ENCODE data around the gene EDC4. TPM values are rescaled to one million over a fixed set of nuclear protein-coding genes. Genes with fewer than 3 reads are reported as not detected.

EDC4 gene
- total and polyA plus RNA-seq, 9 of the 15 experiments (the other 6 are each of a cell fraction or from before 2014, with no cell fraction given): 1.1 to 131 (median 74.0) TPM

DNA sequence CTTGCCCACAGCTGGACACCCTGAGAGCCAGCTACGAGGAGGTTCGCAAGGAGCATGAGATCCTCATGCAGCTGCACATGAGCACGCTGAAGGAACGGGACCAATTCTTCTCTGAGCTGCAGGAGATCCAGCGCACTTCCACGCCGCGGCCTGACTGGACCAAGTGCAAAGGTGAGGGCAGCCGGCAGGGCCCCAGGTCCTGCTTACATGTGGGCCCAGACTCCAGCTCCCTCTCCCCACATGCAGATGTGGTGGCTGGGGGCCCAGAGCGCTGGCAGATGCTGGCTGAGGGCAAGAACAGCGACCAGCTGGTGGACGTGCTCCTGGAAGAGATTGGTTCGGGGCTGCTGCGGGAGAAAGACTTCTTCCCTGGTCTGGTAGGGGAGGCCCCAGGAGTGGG is 46.9 kb upstream of the EDC4 start:
- no peaks in the 10 kb centered on the region for H3K79me2 ChIP-seq (ENCODE audit: control insufficient read depth, insufficient read depth, low read length)
- ATAC-seq (no peak), FAIRE-seq (no peak), DNase-seq (ENCODE audit: extremely low read depth in 1 of 4, low spot score in 3 of 4) (no peak)
- H3K4me3 ChIP-seq: no peak overlapping the region
- H3K4me2 ChIP-seq (ENCODE audit: insufficient read depth, low read length): no peak overlapping the region
- BruUV-seq (replicated peaks): no TSS peak
- 84% methylated on average over 13 of the region's 14 CpGs for WGBS (ENCODE audit: insufficient coverage, low coverage, missing lambda C conversion rate)
- in situ Hi-C loops (cut with MboI) (no loop called here), intact Hi-C loops (cut with micrococcal nuclease) (no loop called here)
- no peaks in the 10 kb centered on the region for H3K9me3 ChIP-seq (replicated peaks; ENCODE audit: control insufficient read depth, insufficient read depth, low read depth, low read length)
- peaks cover 5% of the 10 kb centered on the region for H3K9me1 ChIP-seq (ENCODE audit: control insufficient read depth, insufficient read depth, low read length)
- no peaks in the 10 kb centered on the region; the same call in 1 of the 2 replicates for H4K20me1 ChIP-seq (replicated peaks; ENCODE audit: control insufficient read depth, insufficient read depth, low read length)
- H3K9ac ChIP-seq (ENCODE audit: insufficient read depth in 1 of 2, low read depth in 2 of 2, low read length in 2 of 2): peak overlapping the region in 1 of 2 experiments; percentile 43; a peak in 2 of 4 replicates
- ChIA-PET POLR2A (interaction anchor here (0.6 to 3.2 kb wide), 4 partner anchors 9 to 297 kb away, joined by 3 to 19 read pairs (median 4); partner anchors contain the start of gene RIPOR1), CTCF (ENCODE audit: low intra/inter-chr PET ratio) (no interaction called here)
- TF ChIP-seq POLR2G (IDR thresholded peaks at IDR 0.05; ENCODE audit: low read depth, low read length): peak; percentile 61
- peak; percentile 8 for TF ChIP-seq RBBP5 (IDR thresholded peaks at IDR 0.05; ENCODE audit: borderline replicate concordance, insufficient read depth, low read length, poor library complexity, severe bottlenecking)
- no peak for TF ChIP-seq U2AF2 (optimal IDR thresholded peaks at IDR 0.05; ENCODE audit: low read depth, low read length)
- no peak for TF ChIP-seq ETV1 (tag; conservative IDR thresholded peaks at IDR 0.05; ENCODE audit: low read depth)
- no peak overlapping the region for H3K27ac ChIP-seq (ENCODE audit: extremely low read depth, low read depth, low read length)
- H3K4me1 ChIP-seq (replicated peaks in 1 of 2; ENCODE audit: control insufficient read depth in 2 of 2, insufficient read depth in 2 of 2, low read length in 2 of 2): peaks cover 0 to 10% of the 10 kb centered on the region in 2 experiments; a peak in 2 of 5 replicates
- no peaks in the 10 kb centered on the region for H3K27me3 ChIP-seq (ENCODE audit: control insufficient read depth in 2 of 2, insufficient read depth in 2 of 2, low read length in 2 of 2)
- H2AFZ ChIP-seq (ENCODE audit: low read depth, low read length): no peak overlapping the region
- H3K36me3 ChIP-seq (ENCODE audit: control insufficient read depth, insufficient read depth, low read length): peaks cover 42% of the 10 kb centered on the region; the same call in 2 of the 3 replicates

DNA sequence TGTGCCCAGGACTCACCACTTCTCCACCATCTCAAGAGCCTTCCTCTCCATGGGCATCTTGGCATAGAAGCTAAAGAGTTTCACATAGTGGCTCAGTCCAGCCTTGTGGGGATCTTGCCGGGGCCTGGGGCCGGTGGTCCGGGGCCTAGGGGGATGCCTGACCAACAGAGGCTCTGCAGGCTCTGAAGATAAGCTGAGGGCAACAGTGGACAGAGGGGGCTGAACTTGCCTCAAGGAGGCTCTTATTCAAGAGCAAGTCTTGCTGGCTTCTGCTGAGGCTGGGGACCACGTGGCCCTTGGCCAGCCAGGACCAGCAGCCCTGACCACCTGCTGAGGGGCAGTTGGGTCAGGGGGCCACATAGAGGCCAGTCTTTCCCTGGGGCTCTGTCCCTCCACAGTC is 44.2 kb upstream of the EDC4 start:
- no peak overlapping the region for H3K27ac ChIP-seq (ENCODE audit: extremely low read depth, low read depth, low read length)
- 91% methylated on average over 4 of the region's 4 CpGs for whole genome bisulfite sequencing (ENCODE audit: insufficient coverage, low coverage, missing lambda C conversion rate)
- peaks cover 5% of the 10 kb centered on the region for H3K9me1 ChIP-seq (ENCODE audit: control insufficient read depth, insufficient read depth, low read length)
- H3K9ac ChIP-seq (ENCODE audit: insufficient read depth in 1 of 2, low read depth in 2 of 2, low read length in 2 of 2): no peak overlapping the region
- POLR2A ChIA-PET: no interaction called here
- DNase-seq (ENCODE audit: extremely low read depth in 1 of 4, low spot score in 3 of 4) (peak in 1 of 4 experiments; percentile 10), ATAC-seq (no peak), FAIRE-seq (no peak)
- intact Hi-C loops (cut with micrococcal nuclease): no loop called here
- no peak overlapping the region for H3K4me3 ChIP-seq
- CTCF ChIA-PET (ENCODE audit: low intra/inter-chr PET ratio): no interaction called here
- H3K27me3 ChIP-seq (ENCODE audit: control insufficient read depth in 2 of 2, insufficient read depth in 2 of 2, low read length in 2 of 2): no peaks in the 10 kb centered on the region
- peaks cover 16% of the 10 kb centered on the region for H3K79me2 ChIP-seq (ENCODE audit: control insufficient read depth, insufficient read depth, low read length)
- BruUV-seq (replicated peaks): no TSS peak
- H3K36me3 ChIP-seq (ENCODE audit: control insufficient read depth, insufficient read depth, low read length): peaks cover 58% of the 10 kb centered on the region; the same call in 2 of the 3 replicates
- no peak overlapping the region for H3K4me2 ChIP-seq (ENCODE audit: insufficient read depth, low read length)
- H3K9me3 ChIP-seq (replicated peaks; ENCODE audit: control insufficient read depth, insufficient read depth, low read depth, low read length): no peaks in the 10 kb centered on the region
- no peaks in the 10 kb centered on the region; the same call in 1 of the 2 replicates for H4K20me1 ChIP-seq (replicated peaks; ENCODE audit: control insufficient read depth, insufficient read depth, low read length)
- H3K4me1 ChIP-seq (replicated peaks in 1 of 2; ENCODE audit: control insufficient read depth in 2 of 2, insufficient read depth in 2 of 2, low read length in 2 of 2): peaks cover 7 to 26% of the 10 kb centered on the region in 2 experiments; a peak in 4 of 5 replicates
- in situ Hi-C loops (cut with MboI): no loop called here
- H2AFZ ChIP-seq (ENCODE audit: low read depth, low read length): no peak overlapping the region
- TF ChIP-seq NFE2L1 (tag; IDR thresholded peaks at IDR 0.05; ENCODE audit: borderline replicate concordance, low read depth) (no peak), CAMTA2 (CRISPR knock-in tag; conservative IDR thresholded peaks at IDR 0.05) (no peak), ZNF551 (CRISPR knock-in tag; IDR thresholded peaks at IDR 0.05) (no peak), PHTF2 (CRISPR knock-in tag; IDR thresholded peaks at IDR 0.05) (no peak), ZNF124 (CRISPR knock-in tag; IDR thresholded peaks at IDR 0.05) (no peak), U2AF1 (optimal IDR thresholded peaks at IDR 0.05; ENCODE audit: low read depth, low read length) (no peak), MED1 (CRISPR knock-in tag; IDR thresholded peaks at IDR 0.05; ENCODE audit: borderline replicate concordance) (no peak)
- TF ChIP-seq, protein P1, sequence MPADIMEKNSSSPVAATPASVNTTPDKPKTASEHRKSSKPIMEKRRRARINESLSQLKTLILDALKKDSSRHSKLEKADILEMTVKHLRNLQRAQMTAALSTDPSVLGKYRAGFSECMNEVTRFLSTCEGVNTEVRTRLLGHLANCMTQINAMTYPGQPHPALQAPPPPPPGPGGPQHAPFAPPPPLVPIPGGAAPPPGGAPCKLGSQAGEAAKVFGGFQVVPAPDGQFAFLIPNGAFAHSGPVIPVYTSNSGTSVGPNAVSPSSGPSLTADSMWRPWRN (IDR thresholded peaks at IDR 0.05; ENCODE audit: low read depth): no peak
- TF ChIP-seq, protein P2, sequence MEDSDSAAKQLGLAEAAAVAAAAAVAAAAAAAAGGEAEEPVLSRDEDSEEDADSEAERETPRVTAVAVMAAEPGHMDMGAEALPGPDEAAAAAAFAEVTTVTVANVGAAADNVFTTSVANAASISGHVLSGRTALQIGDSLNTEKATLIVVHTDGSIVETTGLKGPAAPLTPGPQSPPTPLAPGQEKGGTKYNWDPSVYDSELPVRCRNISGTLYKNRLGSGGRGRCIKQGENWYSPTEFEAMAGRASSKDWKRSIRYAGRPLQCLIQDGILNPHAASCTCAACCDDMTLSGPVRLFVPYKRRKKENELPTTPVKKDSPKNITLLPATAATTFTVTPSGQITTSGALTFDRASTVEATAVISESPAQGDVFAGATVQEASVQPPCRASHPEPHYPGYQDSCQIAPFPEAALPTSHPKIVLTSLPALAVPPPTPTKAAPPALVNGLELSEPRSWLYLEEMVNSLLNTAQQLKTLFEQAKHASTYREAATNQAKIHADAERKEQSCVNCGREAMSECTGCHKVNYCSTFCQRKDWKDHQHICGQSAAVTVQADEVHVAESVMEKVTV (CRISPR knock-in tag; IDR thresholded peaks at IDR 0.05): no peak
